IPS-20b (cell line): ENCODE measurements around the gene ETDB.
"Not testable (repeated sequence)": the region's sequence is repeated elsewhere in the genome, so short reads cannot be mapped to it uniquely, and the experiment has no call there.

Experiments used
- H3K27ac ChIP-seq: one replicate; pipeline ENCODE4 v1.5.1; 2013; ENCODE audit warnings: low read length
- H3K27me3 ChIP-seq: 2 replicates; pipeline ENCODE4 v1.6.1; 2013; ENCODE audit warnings: mild to moderate bottlenecking, low read length, inconsistent platforms; ENCODE audit not compliant: insufficient read depth
- H3K36me3 ChIP-seq: 2 replicates; pipeline ENCODE4 v1.6.1; 2013; ENCODE audit warnings: low read depth, mild to moderate bottlenecking, inconsistent platforms, low read length, moderate library complexity; ENCODE audit not compliant: insufficient read depth
- H3K4me1 ChIP-seq: 2 replicates; pipeline ENCODE4 v1.6.1; 2013; ENCODE audit warnings: mild to moderate bottlenecking, control low read depth, inconsistent platforms, low read length, moderate library complexity; ENCODE audit not compliant: insufficient read depth
- H3K4me3 ChIP-seq: 2 replicates; pipeline ENCODE4 v1.5.1; 2013; ENCODE audit warnings: mild to moderate bottlenecking, low read length, inconsistent platforms
- H3K9ac ChIP-seq: 2 replicates; pipeline ENCODE4 v1.6.1; 2013; ENCODE audit warnings: low read depth, mild to moderate bottlenecking, inconsistent platforms, low read length, moderate library complexity
- H3K9me3 ChIP-seq: 2 replicates; pipeline ENCODE4 v1.6.1; 2013; ENCODE audit warnings: mild to moderate bottlenecking, low read depth, low read length, inconsistent platforms; ENCODE audit not compliant: insufficient read depth

The ETDB gene

GRCh38 chrX:135120056-135120576 is at the start of gene ETDB:
TSS of gene ETDB (minus strand) at chrX:135120526. CDS start at chrX:135119261, 1,265 bp downstream.
- H3K4me1 ChIP-seq, H3K9me3 ChIP-seq, H3K27ac ChIP-seq, H3K27me3 ChIP-seq, H3K4me3 ChIP-seq, H3K9ac ChIP-seq, H3K36me3 ChIP-seq: not testable (repeated sequence)

DNA sequence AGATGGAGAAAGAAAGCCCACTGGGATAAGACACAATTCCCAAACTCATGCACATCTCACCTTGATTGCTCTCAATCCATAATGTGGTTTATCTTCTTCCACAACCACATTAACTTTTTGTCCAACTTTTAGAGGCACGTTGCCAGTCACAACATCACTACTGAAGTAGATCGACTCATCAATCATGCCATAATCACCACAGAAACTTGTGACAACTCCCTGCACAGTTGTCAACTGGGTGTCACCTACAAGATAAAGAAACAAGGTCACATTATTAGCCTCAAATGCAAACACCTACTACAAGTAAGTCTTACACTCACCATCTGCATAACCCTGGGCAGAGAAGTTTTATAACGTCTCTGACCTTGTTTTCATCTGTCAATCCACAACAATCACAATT is 49.2 kb upstream of the ETDB start:
- H3K9ac ChIP-seq, H3K36me3 ChIP-seq, H3K27me3 ChIP-seq, H3K9me3 ChIP-seq, H3K4me1 ChIP-seq, H3K27ac ChIP-seq, H3K4me3 ChIP-seq: not testable (repeated sequence)

DNA sequence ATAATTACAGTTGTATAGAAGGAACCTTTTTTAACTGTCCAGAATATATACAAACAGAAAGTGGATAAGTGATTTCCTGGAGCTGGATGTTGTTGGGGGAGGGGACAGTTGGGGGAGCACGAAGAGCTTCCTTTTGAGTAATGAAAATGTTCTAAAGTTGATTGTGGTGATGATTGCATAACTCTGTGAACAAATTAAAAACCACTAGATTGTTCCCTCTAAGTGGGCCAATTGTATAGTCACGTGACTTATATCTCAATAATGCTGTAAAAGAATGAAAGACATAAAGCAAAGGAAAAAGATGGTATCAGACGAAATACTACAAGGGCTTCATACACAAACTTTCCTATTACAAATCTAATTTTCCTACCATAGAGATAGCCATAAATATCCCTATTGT is 48.2 kb upstream of the ETDB start:
- Histone ChIP-seq H3K36me3 (no peaks in the 10 kb centered on the region), H3K27ac (no peak overlapping the region), H3K27me3 (no peaks in the 10 kb centered on the region), H3K9me3 (no peaks in the 10 kb centered on the region), H3K4me3 (no peak overlapping the region), H3K9ac (no peak overlapping the region), H3K4me1 (no peaks in the 10 kb centered on the region)

DNA sequence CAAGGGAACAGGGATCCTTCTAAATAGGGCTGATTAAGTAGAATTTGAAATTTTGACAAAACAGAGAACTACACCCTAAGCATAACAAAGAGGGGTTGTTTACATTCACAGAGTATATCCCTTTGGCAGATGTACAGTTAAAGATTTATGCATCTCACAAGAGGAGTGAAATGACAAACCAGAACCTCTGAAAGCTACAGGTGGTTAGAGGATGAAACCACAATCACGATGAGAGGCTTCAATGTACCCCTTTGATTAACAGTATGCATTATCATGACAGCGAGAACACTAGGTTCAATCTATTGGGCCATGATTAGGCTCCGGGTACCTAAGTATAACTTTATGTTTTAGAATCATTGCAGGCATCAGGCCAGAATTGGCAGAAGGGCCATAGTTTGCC is 34.4 kb upstream of the ETDB start:
- not testable (repeated sequence) for H3K27ac ChIP-seq, H3K4me3 ChIP-seq, H3K9me3 ChIP-seq, H3K4me1 ChIP-seq, H3K27me3 ChIP-seq, H3K36me3 ChIP-seq, H3K9ac ChIP-seq

DNA sequence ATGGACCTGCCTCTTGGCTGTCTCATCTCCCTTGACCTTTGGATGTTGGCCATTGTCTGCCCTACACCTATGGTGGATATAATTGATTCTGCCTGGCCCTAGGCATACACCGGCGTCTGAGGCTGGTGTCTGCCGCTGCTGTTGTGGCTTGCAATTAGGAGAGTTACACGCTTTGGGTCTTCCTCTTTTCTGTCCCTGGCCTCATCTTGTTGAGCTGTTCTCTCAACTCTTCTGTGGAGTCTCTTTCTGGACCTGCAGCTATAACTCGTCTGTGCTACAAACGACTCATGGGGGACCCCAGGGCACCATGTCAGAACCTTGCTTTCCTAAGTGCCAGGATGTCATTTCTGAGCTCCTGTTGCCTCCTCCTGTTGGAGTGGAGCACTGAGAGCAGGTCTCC is 5.8 kb upstream of the ETDB start:
- H3K27me3 ChIP-seq, H3K4me3 ChIP-seq, H3K4me1 ChIP-seq, H3K9ac ChIP-seq, H3K27ac ChIP-seq, H3K9me3 ChIP-seq, H3K36me3 ChIP-seq: not testable (repeated sequence)

DNA sequence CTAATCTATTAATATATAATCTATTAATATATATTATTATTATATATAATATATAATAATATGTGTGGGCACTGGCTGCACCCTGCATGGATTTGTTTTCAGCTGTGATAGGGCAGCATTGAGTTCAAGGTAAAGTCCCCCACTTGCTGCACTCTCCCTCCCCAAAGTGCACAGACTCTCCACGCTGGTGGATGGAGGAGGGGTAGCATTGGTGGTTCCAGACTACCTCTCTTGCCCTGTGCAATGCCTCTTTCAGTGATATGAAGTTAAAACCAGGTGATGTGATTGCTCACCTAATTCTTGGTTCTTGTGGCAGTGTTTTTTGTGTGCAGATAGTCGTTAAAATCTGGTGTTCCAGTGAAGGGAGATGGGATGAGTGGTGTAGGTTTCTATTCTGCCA is 4.3 kb downstream of the ETDB start:
- not testable (repeated sequence) for H3K4me1 ChIP-seq, H3K27me3 ChIP-seq, H3K9me3 ChIP-seq, H3K27ac ChIP-seq, H3K36me3 ChIP-seq, H3K9ac ChIP-seq, H3K4me3 ChIP-seq

- Histone ChIP-seq H3K4me1 (no peaks in the 10 kb centered on the region), H3K27ac (no peak overlapping the region), H3K36me3 (no peaks in the 10 kb centered on the region), H3K27me3 (no peaks in the 10 kb centered on the region), H3K9ac (no peak overlapping the region), H3K4me3 (no peak overlapping the region), H3K9me3 (no peaks in the 10 kb centered on the region)
Observed at GRCh38 chrX:135114392-135114791, 5.9 kb downstream of the ETDB start.

GRCh38 chrX:135112743-135113142 is 7.6 kb downstream of the ETDB start:
- H3K9ac ChIP-seq: no peak overlapping the region
- no peaks in the 10 kb centered on the region for H3K36me3 ChIP-seq
- no peaks in the 10 kb centered on the region for H3K4me1 ChIP-seq
- no peaks in the 10 kb centered on the region for H3K9me3 ChIP-seq
- no peak overlapping the region for H3K4me3 ChIP-seq
- no peak overlapping the region for H3K27ac ChIP-seq
- H3K27me3 ChIP-seq: no peaks in the 10 kb centered on the region

DNA sequence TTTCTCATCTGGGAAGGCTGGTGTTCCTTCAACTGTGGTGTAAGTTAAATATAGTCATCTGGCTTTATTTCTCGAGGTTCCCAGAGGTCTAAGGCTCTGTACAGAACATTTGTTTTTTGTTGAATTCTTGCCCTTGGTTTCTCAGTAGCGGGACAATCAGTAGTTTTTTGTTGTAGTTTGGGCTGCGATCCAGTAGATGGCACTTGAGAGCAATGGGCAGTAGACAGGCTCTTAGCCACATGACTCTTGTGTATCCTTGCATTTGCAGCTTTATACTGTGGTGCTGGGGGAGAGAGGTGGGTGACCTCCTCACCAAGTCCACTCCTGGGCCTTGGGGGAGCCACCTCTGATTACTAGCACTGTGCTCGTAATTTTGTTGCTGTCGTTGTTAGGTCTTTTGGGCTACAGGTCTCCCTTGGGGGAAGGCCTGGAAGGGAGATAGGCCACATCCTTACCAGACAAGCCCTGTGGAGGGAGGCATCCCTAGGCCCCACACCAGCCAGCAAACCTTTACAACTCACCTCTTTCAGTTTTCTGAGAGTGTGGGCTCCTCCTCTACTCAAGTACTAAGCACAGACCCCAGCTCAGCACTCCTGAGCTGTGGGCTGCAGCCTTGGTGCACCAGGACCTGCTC is 8.1 kb downstream of the ETDB start:
- Histone ChIP-seq H3K36me3 (no peaks in the 10 kb centered on the region), H3K27me3 (no peaks in the 10 kb centered on the region), H3K9ac (no peak overlapping the region), H3K4me3 (no peak overlapping the region), H3K4me1 (no peaks in the 10 kb centered on the region), H3K27ac (no peak overlapping the region), H3K9me3 (no peaks in the 10 kb centered on the region)

- Histone ChIP-seq H3K4me1 (no peaks in the 10 kb centered on the region), H3K36me3 (no peaks in the 10 kb centered on the region), H3K9ac (no peak overlapping the region), H3K4me3 (no peak overlapping the region), H3K27ac (no peak overlapping the region), H3K9me3 (no peaks in the 10 kb centered on the region), H3K27me3 (no peaks in the 10 kb centered on the region)
Observed at GRCh38 chrX:135109554-135109953, 10.8 kb downstream of the ETDB start.

- H3K4me1 ChIP-seq: peaks cover 3% of the 10 kb centered on the region; the same call in 1 of the 2 replicates
- H3K4me3 ChIP-seq: peak overlapping the region; percentile 57; the same call in 1 of the 2 replicates
- no peaks in the 10 kb centered on the region for H3K36me3 ChIP-seq
- H3K27me3 ChIP-seq: peaks cover 7% of the 10 kb centered on the region; the same call in 1 of the 2 replicates
- no peaks in the 10 kb centered on the region for H3K9me3 ChIP-seq
- H3K27ac ChIP-seq: no peak overlapping the region
- no peak overlapping the region for H3K9ac ChIP-seq
Observed at GRCh38 chrX:135099493-135099783, 20.9 kb downstream of the ETDB start.

- H3K36me3 ChIP-seq, H3K27me3 ChIP-seq, H3K27ac ChIP-seq, H3K9me3 ChIP-seq, H3K4me1 ChIP-seq: not testable (repeated sequence)
- H3K9ac ChIP-seq: peak overlapping the region; percentile 59; the same call in 1 of the 2 replicates
- H3K4me3 ChIP-seq: peak overlapping the region; percentile 67
Observed at GRCh38 chrX:135097196-135097744, 23.1 kb downstream of the ETDB start.
